GM12891 (cell line): ENCODE measurements around the gene SPG21.

ENCODE experiments used
- DNase-seq: peaks from one replicate; pipeline ENCODE4 v3.0.0; 2011; ENCODE audit warnings: low spot score; ENCODE audit not compliant: insufficient read length
- FAIRE-seq: peaks from 2 replicates; lab custom pipeline; 2011; peaks lifted over from hg19 to GRCh38; lab: Jason Lieb, UNC
- PAX5 ChIP-seq: IDR thresholded peaks from 2 replicates; pipeline ENCODE4 v1.6.1; 2011; ENCODE audit warnings: low read length, moderate library complexity, mild to moderate bottlenecking; ENCODE audit not compliant: insufficient read depth, severe bottlenecking
- POLR2A ChIP-seq: IDR thresholded peaks from 2 replicates; pipeline ENCODE4 v1.6.1; 2011; ENCODE audit warnings: low read depth, low read length, control low read depth
- POLR2AphosphoS5 ChIP-seq: IDR thresholded peaks from 2 replicates; pipeline ENCODE4 v1.6.1; 2011; ENCODE audit warnings: low read depth, low read length, control low read depth
- POU2F2 ChIP-seq: IDR thresholded peaks from 2 replicates; pipeline ENCODE4 v1.6.1; 2011; ENCODE audit warnings: low read depth, mild to moderate bottlenecking, control low read depth, low read length, moderate library complexity
- SPI1 ChIP-seq: IDR thresholded peaks from 2 replicates; pipeline ENCODE4 v1.6.1; 2011; ENCODE audit warnings: low read depth, low read length, control low read depth
- TAF1 ChIP-seq: IDR thresholded peaks from 2 replicates; pipeline ENCODE4 v1.6.1; 2011; ENCODE audit warnings: low read depth, low read length, control low read depth

Gene SPG21

GRCh38 chr15:64997745-64998375 is 8.1 kb upstream of the SPG21 start:
- TF ChIP-seq POLR2AphosphoS5 (no peak), TAF1 (no peak), POLR2A (no peak), SPI1 (no peak), PAX5 (no peak), POU2F2 (no peak)
- FAIRE-seq (no peak), DNase-seq (no peak)

GRCh38 chr15:64997066-64997465 is 7.4 kb upstream of the SPG21 start:
- TF ChIP-seq TAF1 (no peak), POLR2A (no peak), SPI1 (no peak), POU2F2 (no peak), PAX5 (no peak), POLR2AphosphoS5 (no peak)
- DNase-seq (no peak), FAIRE-seq (no peak)

- TF ChIP-seq POLR2AphosphoS5 = no peak
- no peak for TF ChIP-seq POLR2A
- TF ChIP-seq POU2F2 = no peak
- TF ChIP-seq SPI1 = no peak
- no peak for TF ChIP-seq TAF1
- no peak for TF ChIP-seq PAX5
These were observed 3.6 kb upstream of the SPG21 start for GRCh38 chr15:64993290-64993689.

DNA sequence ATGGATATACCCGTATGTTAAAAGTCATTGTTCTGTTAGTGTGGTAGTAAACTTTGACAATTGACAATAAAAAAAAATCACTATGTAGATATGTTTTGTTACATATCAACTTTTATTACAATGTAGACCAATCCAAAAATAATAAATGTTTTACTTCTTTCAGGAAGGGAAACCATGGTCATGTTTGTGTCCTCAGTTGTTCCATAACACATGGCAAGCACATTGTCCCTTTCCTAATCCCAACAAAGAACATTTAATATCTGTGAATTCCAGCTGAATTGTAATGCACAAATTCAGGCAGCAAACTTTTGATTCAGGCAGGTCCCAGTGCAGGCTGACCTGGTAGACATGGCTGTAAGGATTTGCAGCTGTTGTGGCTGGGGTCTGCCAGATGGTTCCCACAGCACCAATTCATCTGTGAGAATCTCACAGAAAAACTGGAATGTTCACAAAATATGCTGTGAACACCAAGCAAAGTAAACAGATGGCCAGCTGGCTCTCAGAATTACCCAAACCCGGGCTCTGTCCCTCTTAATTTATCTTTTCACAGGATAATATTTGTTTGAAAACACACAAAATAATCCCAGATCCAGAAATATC is 1.9 kb upstream of the SPG21 start:
- no peak for DNase-seq
- TF ChIP-seq SPI1 = no peak
- no peak for TF ChIP-seq PAX5
- no peak for TF ChIP-seq TAF1
- no peak for TF ChIP-seq POU2F2
- no peak for TF ChIP-seq POLR2AphosphoS5
- no peak for TF ChIP-seq POLR2A
- FAIRE-seq = no peak

More at GRCh38 chr15:64993290-64993689, 3.6 kb upstream of the SPG21 start:
- DNase-seq (no peak), FAIRE-seq (no peak)

DNA sequence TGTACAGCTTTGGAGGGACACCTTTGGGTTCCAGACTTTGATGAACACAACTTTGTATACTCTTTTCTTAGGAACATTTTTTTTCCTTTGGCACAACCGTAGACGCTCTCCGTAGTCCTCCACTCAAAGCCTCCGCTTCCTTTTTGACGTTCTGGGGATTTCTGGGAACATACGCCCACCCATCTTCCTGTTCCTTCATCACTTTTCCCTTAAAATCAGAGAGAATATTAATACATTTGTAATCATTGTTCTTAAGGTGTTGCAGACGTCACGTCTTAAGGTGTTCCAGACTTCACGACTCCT is 405 bp upstream of the SPG21 start:
- TF ChIP-seq TAF1 (peak; percentile 60; the same call in 1 of the 2 replicates), POLR2A (no peak; the same call in 1 of the 2 replicates)
- DNase-seq = no peak
- FAIRE-seq = no peak

GRCh38 chr15:64987136-64987535 is 2.6 kb downstream of the SPG21 start:
- TF ChIP-seq TAF1 = no peak
- TF ChIP-seq POLR2A = no peak
- no peak for DNase-seq
- no peak for FAIRE-seq

GRCh38 chr15:64985366-64986033 is 4.2 kb downstream of the SPG21 start:
- FAIRE-seq (peak; percentile 5), DNase-seq (no peak)
- TF ChIP-seq SPI1 = peak; percentile 49
- no peak for TF ChIP-seq PAX5
- no peak for TF ChIP-seq POU2F2

DNA sequence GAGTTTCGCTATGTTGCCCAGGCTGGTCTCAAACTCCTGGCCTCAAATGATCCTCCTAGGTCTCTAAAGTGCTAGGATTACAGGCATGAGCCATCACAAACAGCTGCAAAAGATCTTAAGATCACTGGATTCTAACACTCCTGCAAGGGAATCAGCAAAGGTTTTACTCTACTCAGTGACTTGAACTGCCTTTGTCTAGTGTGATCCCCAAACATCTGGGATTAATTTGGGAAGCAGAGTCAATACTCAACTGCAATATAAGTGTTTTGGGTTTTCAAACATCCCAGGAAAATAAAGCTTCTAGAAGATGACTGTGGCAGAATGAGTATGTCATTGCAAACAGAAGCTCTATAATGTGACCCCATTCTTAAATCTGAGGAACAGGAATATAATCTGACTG is 7.2 kb downstream of the SPG21 start:
- FAIRE-seq = no peak

DNA sequence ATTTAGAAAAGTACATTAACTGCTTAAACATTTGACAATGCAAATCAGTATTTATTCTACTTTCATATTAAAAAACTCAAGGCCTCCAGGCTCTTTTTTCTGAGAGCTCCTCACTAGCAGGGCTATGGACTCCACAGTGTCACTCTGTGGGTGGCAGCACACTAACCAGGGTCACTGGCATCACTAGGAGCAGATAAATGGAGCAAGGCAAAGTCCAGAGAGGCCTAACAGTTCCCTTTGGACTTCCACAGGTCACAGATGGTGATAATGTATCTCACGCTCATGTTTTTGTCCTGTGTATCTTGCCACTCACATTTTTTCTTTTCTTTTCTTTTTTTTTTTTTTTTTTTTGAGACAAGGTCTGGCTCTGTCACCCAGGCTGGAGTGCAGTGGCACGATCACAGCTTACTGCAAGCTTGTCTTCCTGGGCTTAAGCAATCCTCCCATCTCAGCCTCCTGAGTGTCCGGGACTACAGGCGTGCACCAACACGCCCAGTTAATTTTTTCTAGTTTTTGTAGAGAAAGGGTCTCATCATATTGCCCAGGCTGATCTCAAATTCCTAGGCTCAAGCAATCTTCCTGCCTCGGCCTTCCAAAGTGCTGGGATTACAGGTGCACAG is 7.8 kb downstream of the SPG21 start:
- TF ChIP-seq PAX5 (no peak), TAF1 (no peak), POU2F2 (no peak), POLR2AphosphoS5 (no peak), SPI1 (no peak), POLR2A (no peak)
- FAIRE-seq (no peak), DNase-seq (no peak)

More for the DNA sequence above, 7.2 kb downstream of the SPG21 start:
- no peak for DNase-seq
- no peak for TF ChIP-seq POLR2AphosphoS5
- TF ChIP-seq PAX5 = no peak
- TF ChIP-seq POLR2A = no peak
- TF ChIP-seq TAF1 = no peak
- no peak for TF ChIP-seq POU2F2
- no peak for TF ChIP-seq SPI1

GRCh38 chr15:64979252-64979710 is 10.4 kb downstream of the SPG21 start:
- FAIRE-seq (no peak), DNase-seq (no peak)
- no peak for TF ChIP-seq POU2F2
- no peak for TF ChIP-seq POLR2AphosphoS5
- TF ChIP-seq PAX5 = no peak
- TF ChIP-seq SPI1 = no peak
- TF ChIP-seq TAF1 = no peak
- TF ChIP-seq POLR2A = no peak

- no peak for TF ChIP-seq POLR2AphosphoS5
- TF ChIP-seq POU2F2 = no peak
- TF ChIP-seq PAX5 = no peak
- TF ChIP-seq SPI1 = no peak
- no peak for TF ChIP-seq TAF1
- no peak for TF ChIP-seq POLR2A
- FAIRE-seq (no peak), DNase-seq (no peak)
These were observed 14.3 kb downstream of the SPG21 start for GRCh38 chr15:64975390-64975789.
